ENCODE measurements around the gene RSBN1. TPM values are rescaled to one million over a fixed set of nuclear protein-coding genes. Genes with fewer than 3 reads are reported as not detected.

Gene RSBN1
- total RNA-seq, 1 donor from 2014 or later = 24.7 TPM

GRCh38 chr1:113813218-113813617 is 942 bp upstream of the RSBN1 start:
- intact Hi-C loops (cut with micrococcal nuclease) = loop anchor here (2.0 to 10.0 kb wide), 2 partner anchors 422 to 902 kb away; partner anchors contain the start of genes MAGI3 and NRAS

- intact Hi-C loops (cut with micrococcal nuclease) = loop anchor here (1.0 to 10.0 kb wide), 9 partner anchors 29 to 945 kb away; partner anchors contain the start of genes BCAS2, CSDE1, DCLRE1B and HIPK1
Measured at GRCh38 chr1:113812661-113813135, 422 bp upstream of the RSBN1 start.

- intact Hi-C loops (cut with micrococcal nuclease) = loop anchor here (2.0 to 10.0 kb wide), 2 partner anchors 19 to 903 kb away; partner anchors contain the start of gene NRAS
Measured at GRCh38 chr1:113811156-113811887, 954 bp downstream of the RSBN1 start.

- intact Hi-C loops (cut with micrococcal nuclease) = loop anchor here (2.0 to 10.0 kb wide), 2 partner anchors 17 to 905 kb away; partner anchors contain the start of gene NRAS
Measured at GRCh38 chr1:113809670-113810602, 2.3 kb downstream of the RSBN1 start.

- intact Hi-C loops (cut with micrococcal nuclease) = no loop called here
Measured at GRCh38 chr1:113808450-113809195, 3.7 kb downstream of the RSBN1 start.

GRCh38 chr1:113805639-113806038 is 6.6 kb downstream of the RSBN1 start:
- intact Hi-C loops (cut with micrococcal nuclease) = no loop called here

- intact Hi-C loops (cut with micrococcal nuclease) = no loop called here
Measured at GRCh38 chr1:113805256-113805531, 7.1 kb downstream of the RSBN1 start.

GRCh38 chr1:113804421-113805255 is 7.6 kb downstream of the RSBN1 start:
- intact Hi-C loops (cut with micrococcal nuclease) = no loop called here

GRCh38 chr1:113802367-113803007 is 9.8 kb downstream of the RSBN1 start:
- intact Hi-C loops (cut with micrococcal nuclease) = no loop called here

GRCh38 chr1:113800487-113800886 is 11.8 kb downstream of the RSBN1 start:
- intact Hi-C loops (cut with micrococcal nuclease) = no loop called here

- intact Hi-C loops (cut with micrococcal nuclease) = no loop called here
Measured at GRCh38 chr1:113797472-113797871, 14.8 kb downstream of the RSBN1 start.

GRCh38 chr1:113793878-113794834 is 18.1 kb downstream of the RSBN1 start:
- intact Hi-C loops (cut with micrococcal nuclease) = loop anchor here (2.0 kb wide), 1 partner anchor 17 kb away; no protein-coding TSS in a partner anchor

GRCh38 chr1:113792986-113793385 is 19.3 kb downstream of the RSBN1 start:
- intact Hi-C loops (cut with micrococcal nuclease) = loop anchor here (2.0 kb wide), 1 partner anchor 18 kb away; no protein-coding TSS in a partner anchor

- intact Hi-C loops (cut with micrococcal nuclease) = loop anchor here (2.0 kb wide), 1 partner anchor 18 kb away; no protein-coding TSS in a partner anchor
Measured at GRCh38 chr1:113792471-113792870, 19.8 kb downstream of the RSBN1 start.

- intact Hi-C loops (cut with micrococcal nuclease) = no loop called here
Measured at GRCh38 chr1:113788802-113789201, 23.5 kb downstream of the RSBN1 start.

- intact Hi-C loops (cut with micrococcal nuclease) = no loop called here
Measured at GRCh38 chr1:113787663-113788062, 24.6 kb downstream of the RSBN1 start.

- intact Hi-C loops (cut with micrococcal nuclease) = no loop called here
Measured at GRCh38 chr1:113786069-113786468, 26.2 kb downstream of the RSBN1 start.

- intact Hi-C loops (cut with micrococcal nuclease) = no loop called here
Measured at GRCh38 chr1:113784104-113784779, 28.0 kb downstream of the RSBN1 start.

All from T-helper 2 cell treated with Interferon-gamma antibody and Interleukin-4, amounts not matched to agents 100 ng/mL and 5 ng/mL, for 36 hours (primary cell).